ENCODE measurements around the gene LGR4.
"Not testable (repeated sequence)": the region's sequence is repeated elsewhere in the genome, so short reads cannot be mapped to it uniquely, and the experiment has no call there.

LGR4 gene

GRCh38 chr11:27347359-27348339 is 124.9 kb downstream of the LGR4 start:
- no peak for DNase-seq (ENCODE audit: low spot score)

- no peak for DNase-seq (ENCODE audit: low spot score)
Measured at GRCh38 chr11:27339941-27340340, 132.6 kb downstream of the LGR4 start.

GRCh38 chr11:27334764-27335163 is 137.8 kb downstream of the LGR4 start:
- not testable (repeated sequence) for DNase-seq (ENCODE audit: low spot score)

GRCh38 chr11:27331981-27332380 is 140.6 kb downstream of the LGR4 start:
- DNase-seq (ENCODE audit: low spot score), result no peak

GRCh38 chr11:27330633-27331270 is 141.8 kb downstream of the LGR4 start:
- no peak for DNase-seq (ENCODE audit: low spot score)

GRCh38 chr11:27329867-27330632 is 142.5 kb downstream of the LGR4 start:
- DNase-seq (ENCODE audit: low spot score), result no peak

- no peak for DNase-seq (ENCODE audit: low spot score)
Measured at GRCh38 chr11:27328614-27329013, 144.0 kb downstream of the LGR4 start.

- DNase-seq (ENCODE audit: low spot score), result not testable (repeated sequence)
Measured at GRCh38 chr11:27327064-27327463, 145.5 kb downstream of the LGR4 start.

- DNase-seq (ENCODE audit: low spot score), result not testable (repeated sequence)
Measured at GRCh38 chr11:27322196-27322595, 150.4 kb downstream of the LGR4 start.

- not testable (repeated sequence) for DNase-seq (ENCODE audit: low spot score)
Measured at GRCh38 chr11:27321340-27321739, 151.2 kb downstream of the LGR4 start.

- no peak for DNase-seq (ENCODE audit: low spot score)
Measured at GRCh38 chr11:27319072-27319471, 153.5 kb downstream of the LGR4 start.

GRCh38 chr11:27317751-27318150 is 154.8 kb downstream of the LGR4 start:
- no peak for DNase-seq (ENCODE audit: low spot score)
